Central memory CD4-positive, alpha-beta T cell (primary cell): ENCODE results near the gene SLC25A43.

Source experiments
- DNase-seq: peaks from one replicate; pipeline ENCODE4 v3.0.0; 2022

SLC25A43 gene

GRCh38 chrX:119501511-119502148 lies 102.5 kb downstream of the SLC25A43 start:
- no peak for DNase-seq

DNA sequence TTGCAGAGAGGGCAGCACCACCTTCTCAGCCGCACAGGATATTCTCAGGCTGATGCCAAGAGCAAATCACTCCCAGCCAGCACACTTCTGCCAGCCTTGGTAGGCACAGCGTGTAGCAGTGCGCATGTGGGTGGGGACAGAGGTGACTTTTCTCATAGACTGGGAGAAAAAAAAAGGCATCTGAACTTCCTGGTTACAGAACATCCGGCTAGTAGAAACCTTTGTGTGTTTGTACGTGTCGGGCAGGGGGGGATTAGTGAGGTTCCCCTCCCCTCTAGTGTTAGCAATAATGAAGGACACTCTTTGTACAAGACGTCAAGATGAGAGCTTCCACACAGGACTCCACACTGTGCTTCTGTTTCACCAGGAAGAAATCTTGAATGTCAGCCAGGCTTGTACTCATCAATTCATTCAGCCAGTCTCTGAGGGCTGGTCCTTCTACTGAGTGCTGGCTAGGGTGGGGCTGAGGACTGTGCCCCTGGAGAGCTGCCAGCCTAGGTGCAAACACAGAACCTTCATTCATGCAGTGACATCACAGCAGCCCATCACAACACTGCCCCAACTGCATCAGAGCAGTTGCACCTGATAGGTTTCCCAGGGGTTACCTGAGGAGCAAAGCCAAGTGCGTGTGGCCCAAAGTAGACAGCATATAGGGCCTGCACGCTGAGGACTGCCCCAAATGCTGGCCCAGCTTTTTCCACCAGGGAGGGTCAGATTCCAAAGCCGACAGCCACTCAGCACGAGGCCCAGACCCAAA lies 103.8 kb downstream of the SLC25A43 start:
- DNase-seq: peak; percentile 57

DNA sequence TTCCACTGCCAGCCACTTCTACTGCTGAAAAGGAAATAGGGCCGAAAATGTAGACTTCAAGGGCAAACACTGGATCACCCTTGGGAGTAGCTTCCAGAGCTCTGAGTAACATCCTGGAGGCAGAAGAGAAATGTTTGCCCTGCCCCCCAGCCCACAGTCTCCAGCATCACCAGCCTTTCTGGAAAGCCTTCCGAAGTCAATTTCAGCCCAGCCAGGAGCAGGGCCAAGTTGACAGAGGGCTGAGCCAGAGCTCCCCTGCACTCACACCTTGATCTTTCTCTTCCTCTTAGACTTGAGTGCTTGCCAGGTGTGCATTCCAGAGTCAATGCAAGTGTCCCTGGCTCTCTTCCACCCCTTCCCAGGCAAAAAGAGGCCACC lies 104.3 kb downstream of the SLC25A43 start:
- no peak for DNase-seq
